Dermis blood vessel endothelial cell (primary cell): ENCODE results near the gene NSL1. TPM values are rescaled to one million over a fixed set of nuclear protein-coding genes. Genes with fewer than 3 reads are reported as not detected.

Experiments used
- DNase-seq: peaks from one replicate; pipeline ENCODE4 v3.0.0; 2010
- total RNA-seq: library from RNA; depleted of rRNA; stranded (reverse); fragments of >200 nt; gene quantifications from 2 replicates; pipeline ENCODE4 v1.2.3, GENCODE V29; 2014

NSL1 gene
- total RNA-seq, 1 donor from 2014 or later = 41.7 TPM

DNA sequence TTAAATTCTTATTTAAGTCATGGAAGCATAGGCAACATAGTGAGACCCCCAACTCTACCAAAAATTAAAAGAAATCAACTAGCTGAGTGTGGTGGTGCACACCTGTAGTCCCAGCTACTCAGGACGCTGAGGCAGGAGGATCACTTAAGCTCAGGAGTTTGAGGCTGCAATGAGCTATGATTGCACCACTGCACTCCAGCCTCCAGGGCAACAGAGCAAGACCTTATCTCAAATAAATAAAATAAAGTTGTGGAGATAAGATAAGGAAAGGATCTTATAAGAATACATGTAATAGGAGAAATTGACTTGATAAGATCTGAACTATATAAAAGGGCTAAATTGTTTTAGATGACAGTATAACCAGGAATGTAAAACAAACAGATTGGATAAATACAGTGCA lies 89.7 kb downstream of the NSL1 start:
- no peak for DNase-seq

DNA sequence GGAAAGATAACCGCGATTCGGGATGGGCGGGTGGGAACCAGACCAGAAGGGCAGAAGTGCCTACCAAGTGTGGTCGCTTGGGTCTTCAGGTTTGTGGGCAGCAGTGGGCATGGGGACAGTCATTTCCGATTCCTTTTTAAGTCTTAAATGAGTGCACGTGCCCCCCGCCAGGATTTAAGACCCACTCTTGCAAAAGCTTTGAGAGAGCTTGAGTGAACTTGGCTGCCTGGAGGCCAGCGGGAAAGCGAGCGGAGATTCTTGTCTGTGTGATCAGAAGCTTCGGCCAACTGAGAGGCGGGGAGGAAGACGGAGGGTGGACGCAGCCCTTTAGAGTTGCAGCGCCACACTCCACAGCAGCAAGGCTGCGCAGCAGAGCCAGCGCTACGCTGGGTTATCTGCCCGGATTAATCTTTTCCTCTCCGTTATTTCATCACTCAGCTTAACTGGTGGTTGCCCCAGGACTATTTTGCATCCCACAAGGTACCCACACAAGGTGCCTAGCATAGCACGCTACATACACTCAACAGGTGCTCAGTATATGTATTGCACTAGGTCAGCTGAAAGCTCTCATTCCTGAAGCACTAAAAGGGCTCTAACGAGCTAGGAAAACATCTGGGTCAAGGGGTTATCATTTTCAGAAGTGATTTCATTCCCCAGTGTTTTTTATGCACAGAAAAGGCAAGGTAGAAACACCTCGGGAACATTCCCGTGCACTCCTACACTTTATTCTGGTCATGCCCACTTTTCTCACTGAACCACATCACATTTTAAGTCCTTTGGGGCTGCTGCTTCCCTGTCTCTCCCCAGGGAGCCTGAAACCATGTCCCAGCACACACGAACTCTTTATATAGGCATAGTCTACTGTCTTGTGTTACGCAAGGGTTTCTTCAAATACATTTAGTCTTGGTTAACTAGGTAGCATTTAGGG lies 90.4 kb downstream of the NSL1 start:
- DNase-seq = peak; percentile 71

DNA sequence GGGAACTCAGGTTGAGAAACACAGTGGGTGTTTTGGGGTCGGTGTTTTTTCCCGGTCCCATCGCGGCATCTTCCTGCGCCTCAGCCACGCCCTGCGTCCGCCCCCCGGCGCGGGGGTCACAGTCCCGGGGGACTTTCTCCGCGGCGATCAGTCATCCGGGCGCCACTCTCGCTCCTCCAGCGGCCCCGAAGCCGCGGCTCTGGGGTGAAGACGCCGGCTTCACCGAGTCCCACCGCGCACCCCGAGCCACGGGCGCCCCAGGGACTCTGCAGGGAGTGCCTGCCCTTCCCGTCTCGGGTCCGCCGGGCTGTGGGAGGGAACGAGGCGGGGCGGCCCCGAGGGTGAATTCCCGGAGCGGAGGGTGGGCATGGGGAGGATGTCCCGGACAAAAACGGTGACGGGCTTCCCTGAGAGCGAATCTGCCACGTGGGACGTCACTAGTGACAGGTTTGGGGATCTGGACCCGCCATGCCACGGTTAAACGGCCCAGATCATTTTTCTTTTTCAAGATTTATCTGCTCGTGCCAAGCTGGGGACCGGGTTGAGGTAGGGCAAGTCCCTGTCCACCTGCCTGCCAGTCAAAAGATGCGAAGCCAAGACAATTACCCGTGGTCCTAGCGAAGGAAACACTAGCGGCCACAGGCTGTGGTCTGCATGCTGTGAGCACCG lies 91.2 kb downstream of the NSL1 start:
- peak; percentile 29 for DNase-seq

DNA sequence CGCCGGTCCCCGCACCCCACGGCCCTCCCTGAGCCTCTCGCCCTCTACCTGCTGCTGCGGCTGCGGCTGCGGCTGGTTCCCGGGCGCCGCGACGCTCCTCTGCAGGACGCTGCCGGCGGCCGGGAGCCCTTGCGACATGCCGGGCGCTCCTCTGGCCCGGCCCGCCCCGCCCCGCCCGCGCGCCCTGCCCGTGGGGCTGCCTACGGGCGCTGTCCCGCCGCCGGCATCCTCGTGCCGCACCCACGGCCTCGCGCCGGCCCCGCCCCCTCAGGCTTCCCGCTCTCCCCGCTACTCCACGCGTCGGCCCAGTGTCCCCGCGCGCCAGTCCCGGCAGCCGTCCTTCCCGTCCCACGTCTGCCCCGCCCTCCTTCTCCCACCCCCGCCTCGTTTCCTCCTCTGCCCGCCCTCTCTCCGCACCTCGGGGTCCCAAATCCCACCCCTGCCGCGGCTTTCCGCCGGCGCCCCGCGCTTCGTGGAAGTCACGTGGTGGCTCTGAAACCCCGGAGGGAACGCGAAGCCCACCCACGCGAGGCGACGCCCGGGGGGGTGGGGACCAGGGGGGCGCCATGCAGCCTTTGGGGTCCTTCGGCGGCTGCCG lies 91.9 kb downstream of the NSL1 start, which contains the start of gene BATF3:
Gene BATF3 (minus strand): TSS at position 216 of the 598 bp plus-strand sequence. CDS start 78 bp downstream, at position 138.
- peak; percentile 12 for DNase-seq

DNA sequence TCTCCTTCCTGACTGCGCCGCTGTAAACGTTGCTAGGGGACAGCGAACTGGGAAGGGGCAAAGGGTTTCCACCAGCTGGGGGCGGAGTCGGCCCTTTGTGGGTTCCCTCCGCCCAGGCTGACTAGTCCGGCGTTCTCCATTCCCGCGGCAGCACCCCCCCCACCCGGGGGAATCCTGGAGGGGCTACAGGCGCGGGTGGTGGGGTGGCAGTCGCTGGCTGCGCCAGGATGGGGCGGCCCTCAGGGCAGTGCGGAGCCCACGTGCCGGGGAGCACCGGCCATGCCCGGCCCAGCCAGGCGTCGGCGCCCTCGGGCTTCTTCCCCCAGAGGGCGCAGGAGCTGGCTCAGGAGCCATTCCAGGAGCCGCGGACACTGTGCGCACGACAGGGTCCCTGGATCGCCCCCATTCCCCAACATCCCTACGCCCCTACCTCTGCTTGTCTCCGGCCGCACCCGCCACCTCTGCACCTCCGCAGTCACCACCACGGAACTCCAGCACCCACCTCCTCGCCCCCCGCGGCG lies 92.4 kb downstream of the NSL1 start:
- DNase-seq = peak; percentile 58

DNA sequence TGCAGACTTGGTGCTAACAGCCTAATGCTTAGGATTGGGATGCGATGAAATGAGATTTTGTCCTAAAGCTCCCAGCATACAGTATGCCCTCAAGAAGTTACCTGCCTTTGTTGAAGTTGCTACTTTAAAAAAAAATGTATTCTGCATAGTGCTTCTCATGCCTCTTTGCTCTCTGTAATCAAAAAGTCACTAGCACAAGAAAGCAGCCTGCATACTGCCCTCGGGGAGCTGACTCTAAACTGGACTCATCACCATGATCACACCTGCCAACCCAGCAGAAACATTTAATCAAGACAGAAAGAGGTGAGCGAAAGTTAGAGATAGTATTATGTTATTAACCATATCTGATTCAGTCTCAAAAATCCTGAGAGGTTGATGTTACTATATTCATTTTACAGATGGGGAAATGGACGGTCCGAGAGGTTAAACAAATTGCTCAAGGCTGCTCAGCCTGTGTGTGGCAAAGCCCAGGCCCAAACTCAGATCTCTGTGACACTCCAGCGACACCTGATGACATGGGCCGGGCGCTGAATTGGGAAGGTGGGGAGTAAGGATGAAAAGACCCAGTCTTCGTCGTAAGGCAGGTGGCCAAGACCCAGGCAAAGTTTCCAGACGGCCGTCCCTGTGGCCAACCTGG lies 93.0 kb downstream of the NSL1 start:
- DNase-seq = no peak

DNA sequence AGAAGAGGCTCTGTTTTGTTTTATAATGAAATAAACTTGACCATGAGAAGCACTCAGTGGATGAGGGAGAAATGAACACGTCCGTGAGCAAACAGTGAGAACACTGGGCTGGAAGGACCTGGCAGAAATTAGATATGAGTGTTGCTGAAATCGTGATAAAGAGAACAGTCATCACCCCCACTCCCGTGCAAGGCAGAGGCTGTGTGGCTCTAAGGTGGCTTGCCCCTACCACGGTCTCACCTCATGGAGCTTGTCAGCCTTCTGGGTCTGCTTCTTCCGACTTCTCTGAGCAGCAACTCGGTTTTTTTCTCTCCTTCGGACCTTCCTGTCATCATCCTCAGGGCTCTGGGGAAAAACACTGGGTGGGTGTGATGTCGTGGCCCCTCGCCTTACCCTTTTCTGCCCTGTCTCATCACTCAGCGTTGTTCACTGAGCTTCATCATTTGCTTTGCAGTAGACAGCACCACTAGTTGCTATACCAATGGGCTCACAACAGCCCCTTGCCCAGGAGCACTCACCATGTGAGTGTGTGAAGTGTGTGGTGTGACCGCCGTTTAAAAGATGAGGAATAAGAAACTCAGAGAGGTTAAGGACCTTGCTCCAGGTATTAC lies 94.8 kb downstream of the NSL1 start:
- no peak for DNase-seq

DNA sequence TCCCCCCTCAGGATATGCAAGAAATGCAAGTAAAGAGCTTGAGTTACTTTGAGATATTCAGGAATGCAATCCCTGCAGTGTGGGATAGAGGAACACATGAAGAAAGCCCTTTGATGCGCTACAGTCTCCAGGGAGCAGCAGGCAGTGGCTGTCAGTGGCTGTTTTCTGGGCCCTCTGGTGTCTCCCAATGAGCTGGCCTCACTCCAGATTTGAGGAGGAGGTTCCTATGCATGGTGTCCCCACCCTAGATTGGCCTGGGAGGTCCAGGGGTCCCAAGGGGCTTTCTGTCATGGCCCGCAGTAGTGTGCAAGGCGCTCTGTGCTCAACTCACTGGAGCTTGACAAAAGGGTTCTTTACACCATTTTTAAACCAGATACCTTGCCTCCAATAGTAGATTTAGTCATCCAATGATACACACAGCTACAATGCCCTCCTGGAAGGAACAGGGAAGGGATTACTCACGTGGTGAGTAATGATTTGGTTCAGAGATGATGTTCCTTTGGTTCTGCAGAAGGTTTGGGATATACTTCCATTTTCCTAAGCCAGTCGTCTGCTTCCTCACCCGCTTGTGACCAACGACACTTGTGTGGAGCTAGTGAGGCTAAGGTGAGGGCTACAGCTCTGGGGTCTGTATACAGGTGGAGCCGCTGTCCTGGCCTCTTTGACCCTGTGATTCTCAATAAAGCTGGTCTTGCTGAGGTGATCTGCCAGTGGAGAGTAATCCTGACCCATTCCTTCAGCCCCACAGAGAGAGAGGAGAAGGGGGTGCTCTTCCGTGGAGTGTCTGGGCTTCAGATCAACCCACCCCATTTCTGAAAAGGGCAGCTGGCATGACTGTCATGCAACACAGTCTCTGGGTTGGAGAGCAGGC lies 98.6 kb downstream of the NSL1 start:
- DNase-seq = no peak

DNA sequence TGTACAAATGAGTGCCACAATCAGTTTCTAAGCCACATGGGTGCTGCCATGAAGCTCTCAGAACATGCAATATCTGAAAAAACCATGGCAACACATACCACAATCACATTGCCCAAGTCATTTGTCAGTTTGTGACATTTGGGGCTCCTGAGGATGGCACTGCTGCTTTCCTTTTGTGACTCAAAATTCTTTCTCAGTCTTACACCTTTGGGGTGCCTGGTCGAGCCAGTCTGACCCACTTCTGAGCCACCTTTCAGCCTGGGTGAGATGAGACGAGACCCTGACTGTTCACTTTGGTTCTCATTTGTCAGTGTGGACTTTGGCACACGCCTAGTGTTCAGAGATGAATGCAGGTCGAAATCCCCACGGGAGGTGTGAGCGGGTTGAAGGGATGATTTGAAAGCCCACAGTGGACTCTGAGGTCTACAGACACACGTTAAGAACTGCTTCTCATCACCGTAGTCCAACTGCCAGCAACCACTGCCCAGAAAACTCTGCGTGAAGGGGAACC lies 100.0 kb downstream of the NSL1 start:
- no peak for DNase-seq

DNA sequence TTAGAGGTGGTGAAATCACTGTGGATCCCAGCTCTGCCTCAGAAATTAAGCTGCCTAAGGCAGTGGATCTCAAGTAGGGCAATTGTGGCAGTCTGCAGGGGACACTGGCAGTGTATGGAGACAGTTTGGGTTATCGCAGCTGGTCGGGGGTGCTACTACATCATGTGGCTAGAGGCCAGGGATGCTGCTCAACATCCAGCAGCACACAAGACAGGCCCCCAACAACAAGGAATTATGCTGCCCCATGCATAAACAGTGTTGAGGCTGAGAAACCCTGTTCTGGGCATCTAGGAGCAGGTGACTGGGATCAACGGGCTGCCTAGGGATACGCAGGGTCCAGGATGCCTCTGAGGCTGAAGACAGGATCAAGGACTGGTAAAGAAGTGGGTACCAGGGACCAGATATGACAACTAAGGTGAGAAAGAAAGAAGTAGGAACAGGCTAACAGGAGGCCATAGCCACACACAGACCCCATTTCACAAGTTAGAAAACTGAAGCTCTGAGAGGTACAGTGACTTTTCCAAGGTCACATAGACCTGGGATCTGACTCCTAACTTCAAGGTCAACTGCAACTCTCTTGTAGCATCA lies 100.7 kb downstream of the NSL1 start:
- no peak for DNase-seq

DNA sequence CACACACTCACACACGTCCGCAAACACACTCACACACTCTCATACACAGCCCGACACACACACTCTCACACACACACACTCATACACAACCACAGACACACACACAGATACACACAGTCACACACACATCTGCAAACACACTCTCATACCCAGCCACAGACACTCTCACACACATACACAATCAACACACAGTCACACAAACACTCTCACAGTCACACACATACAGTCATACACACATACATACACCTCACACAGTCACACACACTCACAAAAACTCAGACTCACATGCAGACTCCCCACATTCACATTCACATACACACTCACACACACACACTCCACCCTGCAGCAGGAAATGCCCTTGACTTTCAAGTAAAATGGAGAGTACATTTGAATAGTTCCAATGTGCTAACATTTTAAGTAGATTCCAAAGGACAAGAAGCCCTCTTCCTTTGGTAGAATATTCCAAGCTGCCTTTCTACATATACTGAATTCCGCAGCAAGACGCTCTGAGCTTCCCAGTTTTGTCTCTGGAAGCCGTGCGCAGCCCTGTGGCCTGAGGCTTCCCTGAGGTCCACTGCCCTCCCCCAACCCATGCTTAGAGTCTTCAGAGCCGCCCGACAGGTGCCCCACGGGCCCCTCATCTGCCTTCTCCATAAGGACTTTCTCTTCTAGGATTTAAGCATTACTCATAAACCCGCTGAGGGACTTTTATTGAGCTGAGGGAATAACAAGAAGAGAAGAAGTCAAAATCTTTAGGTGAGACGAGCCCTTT lies 101.6 kb downstream of the NSL1 start:
- DNase-seq = no peak

DNA sequence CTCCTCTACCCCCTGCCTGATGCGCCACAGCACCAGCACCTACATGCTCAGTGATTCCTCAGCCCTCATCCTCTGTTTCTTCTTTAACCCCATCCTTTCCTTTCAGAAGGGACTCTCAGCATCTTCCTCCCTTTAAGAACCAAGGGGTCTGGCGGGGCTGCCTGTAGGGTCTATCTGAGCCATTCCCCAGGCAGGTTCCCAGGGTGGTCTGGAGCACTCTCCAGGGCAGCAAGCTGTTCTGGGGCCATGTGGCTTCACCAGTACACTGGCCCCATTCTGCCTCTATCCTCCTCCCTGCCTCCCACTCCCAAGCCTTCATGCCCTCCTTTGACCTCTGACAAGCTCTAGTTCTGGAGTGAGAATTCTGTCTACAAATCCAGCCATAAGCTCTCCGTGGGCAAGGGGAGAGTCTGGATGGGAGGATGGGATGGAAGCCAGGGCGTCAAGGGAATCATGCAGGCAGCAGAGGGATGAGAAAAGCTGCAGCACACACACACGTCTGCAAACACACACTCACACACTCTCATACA lies 102.3 kb downstream of the NSL1 start:
- no peak for DNase-seq

DNA sequence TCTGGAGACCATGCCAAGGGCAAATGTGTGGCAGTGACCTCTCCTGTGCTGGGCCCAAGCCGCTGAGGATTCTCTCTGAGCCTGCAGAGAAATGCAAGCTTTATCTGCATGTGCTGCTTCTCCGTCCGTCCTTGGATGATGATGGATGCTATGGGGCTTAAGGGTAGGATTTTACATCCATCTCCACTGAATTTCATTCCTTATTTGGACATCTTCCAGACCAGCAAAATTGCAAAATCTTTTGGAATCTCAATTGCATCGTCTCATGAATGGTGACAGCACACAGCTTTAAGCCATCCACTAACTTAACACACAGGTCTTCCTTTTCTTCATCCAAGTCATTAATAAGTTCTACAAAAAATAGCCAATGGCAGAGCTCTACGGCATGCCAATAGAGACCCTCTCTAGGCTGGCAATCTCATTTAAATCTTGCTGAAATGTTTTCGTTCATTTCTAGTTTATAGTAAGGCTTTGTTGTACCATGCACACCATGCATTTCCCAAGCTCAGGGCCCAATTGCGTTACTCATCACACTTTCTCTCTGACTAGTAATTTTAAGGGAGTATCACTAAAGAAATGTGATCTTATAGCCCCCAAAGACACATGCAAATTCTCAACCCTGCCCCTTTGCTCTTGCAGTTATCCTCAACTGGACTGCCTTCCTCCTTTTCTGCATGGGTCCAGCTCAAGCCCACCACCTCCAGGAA lies 103.1 kb downstream of the NSL1 start:
- DNase-seq = no peak

DNA sequence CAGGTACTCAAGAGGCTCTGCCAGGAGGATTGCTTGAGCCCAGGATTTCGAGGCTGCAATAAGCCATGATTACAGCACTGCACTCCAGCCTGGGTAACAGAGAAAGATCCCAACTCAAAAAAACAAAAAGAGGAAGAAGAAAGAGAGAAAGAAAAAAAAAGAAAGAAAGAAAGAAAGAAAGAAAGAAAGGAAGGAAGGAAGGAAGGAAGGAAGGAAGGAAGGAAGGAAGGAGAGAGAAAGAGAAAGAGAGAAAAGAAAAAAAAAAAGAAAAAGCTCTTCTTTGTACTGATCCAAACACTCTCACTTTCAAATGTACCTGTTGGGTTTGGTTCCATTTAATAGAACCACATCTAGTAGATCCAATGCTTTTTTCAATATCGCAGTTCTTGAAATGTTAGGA lies 103.8 kb downstream of the NSL1 start:
- DNase-seq = no peak

DNA sequence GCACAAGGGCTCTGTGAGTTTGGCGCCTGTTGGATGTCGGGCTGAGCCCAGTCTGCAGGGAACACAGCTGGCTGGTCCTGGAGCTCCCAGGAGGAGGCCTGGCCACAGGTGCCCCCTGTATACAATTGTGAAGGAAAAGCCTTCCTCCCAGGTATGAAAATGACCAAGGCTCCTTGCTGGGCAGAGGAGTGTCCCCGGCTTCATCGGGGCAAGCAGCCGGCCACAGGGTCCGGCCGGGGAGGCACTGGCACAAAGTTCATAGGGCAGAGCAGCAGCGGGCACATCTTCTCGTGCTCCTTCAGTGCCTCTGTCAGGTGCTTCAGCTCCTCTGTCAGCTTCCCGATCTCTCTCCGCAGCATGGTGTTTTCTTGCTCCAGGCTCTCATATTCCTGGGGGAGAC lies 105.0 kb downstream of the NSL1 start:
- no peak for DNase-seq

DNA sequence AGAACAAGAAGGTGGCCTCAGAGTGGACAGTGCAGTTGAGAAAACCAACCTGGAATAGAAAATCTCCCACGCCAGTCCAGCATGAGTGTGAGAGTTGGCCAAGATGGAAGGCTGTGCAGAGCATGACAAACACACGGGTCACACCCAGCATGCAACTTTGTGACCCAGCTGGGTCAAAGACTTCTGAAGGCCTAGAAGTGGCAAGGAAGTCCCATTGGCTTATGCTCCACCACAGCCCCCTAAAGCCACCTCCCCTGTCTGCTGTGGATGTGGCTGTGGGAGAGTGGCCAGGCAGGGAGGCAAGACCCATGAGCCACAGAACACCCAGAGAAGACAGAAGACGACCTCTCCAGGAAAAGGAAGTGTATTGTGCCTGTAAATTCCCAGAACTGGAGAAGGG lies 105.5 kb downstream of the NSL1 start:
- DNase-seq = no peak

DNA sequence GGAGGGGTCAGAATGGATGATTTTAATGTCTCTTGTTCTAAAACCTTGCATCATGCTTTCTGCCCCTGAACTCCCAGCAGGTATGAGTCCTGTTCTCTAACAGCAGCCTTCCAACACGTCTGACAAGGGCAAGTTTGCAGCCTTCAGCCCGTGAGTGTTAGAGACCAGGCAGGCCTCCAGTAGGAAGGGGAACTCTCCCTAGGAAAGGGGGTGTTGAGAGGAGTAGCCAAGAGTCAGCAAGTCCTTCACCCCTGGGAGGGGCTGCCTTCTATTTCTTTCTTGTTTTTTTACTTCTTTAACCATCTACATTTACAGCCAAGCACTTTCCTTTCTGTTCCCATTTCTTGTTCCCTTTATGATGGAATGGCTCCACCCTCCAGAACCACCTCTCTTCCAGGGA lies 106.1 kb downstream of the NSL1 start:
- DNase-seq = no peak

DNA sequence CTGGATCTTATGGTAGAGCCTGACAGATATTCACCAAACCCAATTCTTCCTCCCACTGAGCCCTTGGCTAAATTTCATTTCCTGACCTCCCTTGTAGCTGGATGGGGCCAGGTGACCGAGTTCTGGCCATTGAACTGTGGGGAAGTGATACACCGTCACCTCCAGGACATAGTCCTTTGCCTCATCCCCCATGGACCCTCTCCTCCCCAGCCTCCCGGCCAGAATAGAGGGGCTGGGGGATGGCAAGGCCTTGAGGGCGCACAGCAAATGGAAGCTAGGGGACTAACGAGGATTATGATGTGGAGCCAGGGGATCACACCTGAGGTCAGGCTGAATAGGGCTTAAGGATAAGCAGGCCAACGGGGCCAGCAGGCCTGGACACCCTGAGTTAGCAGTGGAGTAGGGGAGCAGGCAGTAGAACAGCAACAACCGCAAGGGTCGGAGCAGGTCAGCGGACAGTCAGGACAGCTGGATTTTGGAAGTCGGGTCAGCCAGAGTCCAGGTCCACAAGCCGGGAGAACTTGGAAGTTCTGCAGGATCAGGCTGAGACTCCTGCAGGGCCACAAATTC lies 107.0 kb downstream of the NSL1 start:
- DNase-seq = no peak

DNA sequence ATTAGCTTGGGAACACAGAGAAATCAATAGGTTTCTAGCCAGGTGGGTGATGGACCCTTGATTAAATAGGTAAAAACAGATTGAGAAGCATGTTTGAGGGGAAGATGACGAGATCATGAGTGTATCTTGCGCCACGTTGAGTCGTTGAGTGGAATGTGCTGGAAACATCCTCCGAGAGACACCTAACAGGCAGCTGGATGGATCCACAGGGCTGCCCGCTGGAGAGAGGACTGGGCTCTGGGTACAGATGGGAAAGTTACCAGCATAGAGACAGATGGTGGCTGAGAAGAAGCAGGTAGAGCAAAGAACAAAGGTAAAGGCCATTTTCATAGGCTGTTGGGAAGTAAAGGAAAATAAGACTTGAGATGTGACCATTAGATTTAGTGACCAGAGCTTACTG lies 107.5 kb downstream of the NSL1 start:
- DNase-seq = no peak
